ENCODE results near the gene RBCK1.

Gene RBCK1

GRCh38 chr20:426566-426965, 18.5 kb downstream of the RBCK1 start:
- H3K27me3 Mint-ChIP-seq (ENCODE audit: low read depth): no peaks in the 10 kb centered on the region
- H3K27ac Mint-ChIP-seq: no peak overlapping the region
- H3K9me3 Mint-ChIP-seq: no peaks in the 10 kb centered on the region
- peaks cover 54% of the 10 kb centered on the region for H3K36me3 Mint-ChIP-seq (ENCODE audit: low read depth)
- TF ChIP-seq CTCF (IDR thresholded peaks at IDR 0.05; ENCODE audit: unreplicated experiment in 3 of 3): no peak
- H3K4me3 Mint-ChIP-seq: no peak overlapping the region
- peaks cover 5% of the 10 kb centered on the region for H3K4me1 Mint-ChIP-seq

- Mint-ChIP-seq H3K4me3 (no peak overlapping the region), H3K9me3 (no peaks in the 10 kb centered on the region), H3K36me3 (ENCODE audit: low read depth) (peaks cover 46% of the 10 kb centered on the region), H3K27me3 (ENCODE audit: low read depth) (no peaks in the 10 kb centered on the region), H3K27ac (no peak overlapping the region), H3K4me1 (peaks cover 7% of the 10 kb centered on the region)
- TF ChIP-seq CTCF (IDR thresholded peaks at IDR 0.05; ENCODE audit: unreplicated experiment in 3 of 3): no peak
Observed at GRCh38 chr20:427401-427800, 19.3 kb downstream of the RBCK1 start.

GRCh38 chr20:427849-428657, 20.0 kb downstream of the RBCK1 start:
- Mint-ChIP-seq H3K4me1 (peaks cover 8% of the 10 kb centered on the region), H3K36me3 (ENCODE audit: low read depth) (peaks cover 41% of the 10 kb centered on the region), H3K27ac (no peak overlapping the region), H3K4me3 (no peak overlapping the region), H3K9me3 (no peaks in the 10 kb centered on the region), H3K27me3 (ENCODE audit: low read depth) (no peaks in the 10 kb centered on the region)
- no peak for TF ChIP-seq CTCF (IDR thresholded peaks at IDR 0.05; ENCODE audit: unreplicated experiment in 3 of 3)

GRCh38 chr20:428658-429200, 20.6 kb downstream of the RBCK1 start:
- H3K4me1 Mint-ChIP-seq: peaks cover 14% of the 10 kb centered on the region
- H3K9me3 Mint-ChIP-seq: no peaks in the 10 kb centered on the region
- H3K27ac Mint-ChIP-seq: no peak overlapping the region
- no peaks in the 10 kb centered on the region for H3K27me3 Mint-ChIP-seq (ENCODE audit: low read depth)
- no peak for TF ChIP-seq CTCF (IDR thresholded peaks at IDR 0.05; ENCODE audit: unreplicated experiment in 3 of 3)
- no peak overlapping the region for H3K4me3 Mint-ChIP-seq
- H3K36me3 Mint-ChIP-seq (ENCODE audit: low read depth): peaks cover 40% of the 10 kb centered on the region

- Mint-ChIP-seq H3K4me1 (peaks cover 20% of the 10 kb centered on the region), H3K36me3 (ENCODE audit: low read depth) (peaks cover 30% of the 10 kb centered on the region), H3K27me3 (ENCODE audit: low read depth) (no peaks in the 10 kb centered on the region), H3K4me3 (no peak overlapping the region), H3K9me3 (no peaks in the 10 kb centered on the region), H3K27ac (no peak overlapping the region)
- no peak for TF ChIP-seq CTCF (IDR thresholded peaks at IDR 0.05; ENCODE audit: unreplicated experiment in 3 of 3)
Observed at GRCh38 chr20:430091-430999, 22.2 kb downstream of the RBCK1 start.
